GM10248 (cell line): ENCODE data around the gene CTNNBIP1.

Experiments
- CTCF ChIA-PET: fragments of 300-600 bp; sonication (Branson Sonifier 250); formaldehyde crosslinking; extraction: SDS; loops from one replicate; lab custom pipeline; 2021; ENCODE audit warnings: antibody characterized with exemption; lab: Yijun Ruan, JAX
- POLR2A ChIA-PET: fragments of 350-650 bp; sonication (Branson Sonifier 250); formaldehyde crosslinking; extraction: SDS; loops from one replicate; lab custom pipeline; 2020; ENCODE audit warnings: antibody characterized with exemption; lab: Yijun Ruan, JAX
- DNase-seq: peaks from one replicate; pipeline ENCODE4 v3.0.0; 2012; ENCODE audit errors: extremely low spot score
- TF ChIP-seq, protein P1 (sequence below): IDR thresholded peaks from 2 replicates; pipeline ENCODE4 v1.5.1; 2012; ENCODE audit warnings: mild to moderate bottlenecking, low read depth; ENCODE audit errors: extremely low read depth, missing control alignments, control extremely low read depth

The CTNNBIP1 gene

DNA sequence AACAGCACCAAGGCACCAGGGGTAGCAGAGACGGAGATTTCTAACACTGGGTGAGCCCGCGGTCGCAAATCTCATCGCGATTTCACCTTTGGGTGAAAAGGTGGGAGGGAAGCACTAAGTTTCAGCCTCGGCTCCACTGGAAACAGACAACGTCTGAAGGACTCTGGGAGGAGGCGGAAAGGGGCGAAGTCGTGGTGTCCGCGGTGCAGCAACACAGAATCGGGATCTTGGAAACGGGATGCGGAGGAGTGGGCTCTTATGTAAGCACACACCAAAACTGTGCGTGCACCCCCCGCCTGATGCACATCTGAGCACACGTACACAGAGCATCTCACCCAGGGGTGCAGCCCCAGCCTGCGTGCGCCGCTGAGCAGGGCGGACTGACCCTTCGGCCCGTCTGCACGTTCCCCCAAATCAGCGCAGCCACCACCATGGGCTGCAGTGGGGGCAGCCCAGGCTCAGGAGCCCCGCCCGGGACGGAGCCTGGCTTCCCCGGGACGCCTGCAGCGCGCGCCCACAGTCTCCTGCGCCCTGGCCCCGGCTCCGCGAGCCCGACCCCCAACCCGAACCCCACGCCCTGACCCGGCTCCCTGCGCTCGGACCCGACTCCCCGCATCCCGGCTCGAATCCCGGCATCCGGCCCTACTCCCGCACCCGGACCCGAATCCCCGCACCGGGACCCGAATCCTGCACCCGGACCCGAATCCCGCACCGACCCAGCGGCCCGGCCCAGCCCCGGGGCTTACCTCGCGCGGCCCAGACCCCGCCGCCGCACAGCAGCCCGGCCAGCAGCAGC lies 87.0 kb downstream of the CTNNBIP1 start:
- CTCF ChIA-PET, result interaction anchor here (1.2 kb wide), 1 partner anchor 9 kb away, joined by 3 read pairs; no protein-coding TSS in a partner anchor
- DNase-seq, result no peak
- POLR2A ChIA-PET, result no interaction called here
- TF ChIP-seq, protein P1, sequence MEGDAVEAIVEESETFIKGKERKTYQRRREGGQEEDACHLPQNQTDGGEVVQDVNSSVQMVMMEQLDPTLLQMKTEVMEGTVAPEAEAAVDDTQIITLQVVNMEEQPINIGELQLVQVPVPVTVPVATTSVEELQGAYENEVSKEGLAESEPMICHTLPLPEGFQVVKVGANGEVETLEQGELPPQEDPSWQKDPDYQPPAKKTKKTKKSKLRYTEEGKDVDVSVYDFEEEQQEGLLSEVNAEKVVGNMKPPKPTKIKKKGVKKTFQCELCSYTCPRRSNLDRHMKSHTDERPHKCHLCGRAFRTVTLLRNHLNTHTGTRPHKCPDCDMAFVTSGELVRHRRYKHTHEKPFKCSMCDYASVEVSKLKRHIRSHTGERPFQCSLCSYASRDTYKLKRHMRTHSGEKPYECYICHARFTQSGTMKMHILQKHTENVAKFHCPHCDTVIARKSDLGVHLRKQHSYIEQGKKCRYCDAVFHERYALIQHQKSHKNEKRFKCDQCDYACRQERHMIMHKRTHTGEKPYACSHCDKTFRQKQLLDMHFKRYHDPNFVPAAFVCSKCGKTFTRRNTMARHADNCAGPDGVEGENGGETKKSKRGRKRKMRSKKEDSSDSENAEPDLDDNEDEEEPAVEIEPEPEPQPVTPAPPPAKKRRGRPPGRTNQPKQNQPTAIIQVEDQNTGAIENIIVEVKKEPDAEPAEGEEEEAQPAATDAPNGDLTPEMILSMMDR, result no peak

DNA sequence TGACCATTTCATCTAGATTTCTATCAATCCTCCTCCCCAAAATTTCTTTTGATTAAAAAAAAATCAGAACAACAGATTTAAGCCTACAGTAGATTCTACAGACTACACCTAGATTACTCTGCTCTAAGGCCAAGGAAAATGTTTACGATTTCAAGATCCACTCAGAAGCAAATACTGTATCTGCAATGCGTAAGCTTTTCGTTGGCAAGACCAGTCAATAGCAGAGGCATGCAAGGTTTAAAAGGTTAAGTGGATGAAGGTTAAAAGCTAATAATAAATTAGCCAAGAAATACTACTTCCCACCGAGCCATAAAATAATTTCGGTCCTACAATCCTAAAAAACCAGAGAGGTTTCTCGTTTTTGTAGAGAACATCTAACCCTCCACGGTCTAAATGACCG lies 87.6 kb downstream of the CTNNBIP1 start:
- POLR2A ChIA-PET, result no interaction called here
- TF ChIP-seq, protein P1, result no peak
- CTCF ChIA-PET, result interaction anchor here (0.7 to 1.2 kb wide), 3 partner anchors 9 to 207 kb away, joined by 3 read pairs; no protein-coding TSS in a partner anchor
- no peak for DNase-seq

DNA sequence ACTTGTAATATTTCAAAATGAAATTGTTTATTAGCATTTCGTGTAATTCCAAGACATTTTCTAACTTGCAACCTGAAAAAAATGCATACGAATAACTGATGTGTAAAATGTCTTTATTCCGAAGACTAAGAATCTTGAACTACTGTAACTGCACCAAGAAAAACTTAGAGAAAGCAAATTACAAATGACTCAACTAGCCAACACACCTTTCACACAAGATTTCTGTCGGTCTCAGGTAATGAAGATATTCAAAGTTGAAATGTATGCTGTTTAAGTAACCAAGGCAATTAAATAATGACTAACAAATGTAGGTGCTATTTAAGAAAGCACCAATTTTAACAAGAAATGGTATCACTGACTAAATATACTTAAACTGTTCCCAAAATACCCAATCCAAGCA lies 88.4 kb downstream of the CTNNBIP1 start:
- ChIA-PET POLR2A (no interaction called here), CTCF (interaction anchor here (0.8 to 1.6 kb wide), 4 partner anchors 10 to 206 kb away, joined by 3 to 5 read pairs (median 3); no protein-coding TSS in a partner anchor)
- TF ChIP-seq, protein P1, result no peak
- DNase-seq, result no peak

DNA sequence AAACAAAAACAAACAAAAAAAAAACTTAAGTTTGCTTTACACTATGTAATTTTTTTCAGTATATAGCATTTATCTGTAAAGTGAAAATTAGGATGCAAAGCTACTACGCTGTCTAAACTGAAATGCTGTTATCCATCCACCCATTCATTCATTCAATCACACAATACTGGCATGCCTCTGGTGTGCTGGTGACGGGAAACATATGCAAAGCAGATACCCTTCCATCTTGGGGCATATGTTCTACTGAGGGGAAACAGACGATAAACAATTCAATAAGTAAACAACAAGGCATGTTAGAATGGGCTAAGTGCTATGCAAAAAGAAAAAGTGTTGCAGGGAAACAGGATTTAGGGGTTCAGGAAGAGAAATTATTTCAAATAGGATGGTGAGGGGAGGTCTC lies 89.5 kb downstream of the CTNNBIP1 start:
- POLR2A ChIA-PET, result no interaction called here
- CTCF ChIA-PET, result interaction anchor here (1.0 to 1.6 kb wide), 3 partner anchors 35 to 77 kb away, joined by 3 to 5 read pairs (median 3); no protein-coding TSS in a partner anchor

DNA sequence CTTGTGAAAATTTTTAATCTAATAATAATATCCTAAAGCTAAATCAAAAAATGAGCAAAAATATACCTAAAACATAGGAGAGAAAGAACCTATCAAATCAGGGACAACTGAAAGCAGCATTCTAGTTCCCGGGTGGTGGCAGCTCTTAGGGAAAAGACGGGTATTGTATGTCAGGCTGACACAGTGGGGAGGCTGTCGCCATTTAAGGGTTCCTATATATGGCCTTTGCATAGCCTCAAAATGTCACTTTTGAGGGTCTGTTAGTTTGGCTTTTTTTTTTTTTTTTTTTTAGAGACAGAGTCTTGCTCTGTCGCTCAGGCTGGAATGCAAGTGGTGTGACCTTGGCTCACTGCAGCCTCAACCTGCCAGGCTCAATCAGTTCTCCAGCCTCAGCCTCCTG lies 92.3 kb downstream of the CTNNBIP1 start:
- no peak for DNase-seq
- ChIA-PET POLR2A (no interaction called here), CTCF (interaction anchor here (1.0 to 1.6 kb wide), 2 partner anchors 33 to 57 kb away, joined by 4 to 8 read pairs; no protein-coding TSS in a partner anchor)
- TF ChIP-seq, protein P1, result no peak

More for the DNA sequence above, 89.5 kb downstream of the CTNNBIP1 start:
- TF ChIP-seq, protein P1, result no peak
- DNase-seq, result no peak

DNA sequence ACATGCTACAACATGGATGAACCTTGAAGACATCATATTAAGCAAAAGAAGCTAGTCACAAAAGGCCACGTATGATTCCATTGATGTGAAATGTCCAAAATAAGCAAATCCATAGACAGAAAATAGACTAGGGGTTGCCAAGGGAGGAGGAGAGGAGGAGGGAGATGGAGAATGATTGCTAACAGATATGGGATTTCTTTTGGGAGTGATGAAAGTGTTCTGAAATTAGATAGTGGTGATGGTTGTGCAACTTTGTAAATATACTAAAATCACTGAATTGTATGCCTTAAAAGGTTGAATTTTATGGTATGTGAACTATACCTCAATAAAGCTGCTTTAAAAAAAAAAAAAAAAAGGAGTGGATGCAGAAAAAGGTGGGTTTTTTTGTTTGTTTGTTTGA lies 93.9 kb downstream of the CTNNBIP1 start:
- ChIA-PET CTCF (interaction anchor here (1.1 to 4.2 kb wide), 4 partner anchors 11 to 94 kb away, joined by 3 to 14 read pairs (median 4); no protein-coding TSS in a partner anchor), POLR2A (no interaction called here)
- TF ChIP-seq, protein P1, result no peak
- no peak for DNase-seq
